NCI-H524 treated with DMSO at 0.1 percent for 48 hours (cell line): Measurements from ENCODE around the gene ZDHHC16.
"Not testable (repeated sequence)": the region's sequence is repeated elsewhere in the genome, so short reads cannot be mapped to it uniquely, and the experiment has no call there.

Experiments used
- DNase-seq: peaks from one replicate; lab custom pipeline; 2025; lab: John Stamatoyannopoulos, UW

The ZDHHC16 gene

GRCh38 chr10:97434557-97434956 is 11.4 kb upstream of the ZDHHC16 start:
- no peak for DNase-seq

GRCh38 chr10:97435211-97435610 is 10.8 kb upstream of the ZDHHC16 start:
- no peak for DNase-seq

GRCh38 chr10:97442277-97442676 is 3.7 kb upstream of the ZDHHC16 start:
- DNase-seq = no peak

GRCh38 chr10:97444212-97444611 is 1.8 kb upstream of the ZDHHC16 start:
- DNase-seq = no peak

GRCh38 chr10:97445357-97445721 is 636 bp upstream of the ZDHHC16 start:
- DNase-seq = no peak

DNA sequence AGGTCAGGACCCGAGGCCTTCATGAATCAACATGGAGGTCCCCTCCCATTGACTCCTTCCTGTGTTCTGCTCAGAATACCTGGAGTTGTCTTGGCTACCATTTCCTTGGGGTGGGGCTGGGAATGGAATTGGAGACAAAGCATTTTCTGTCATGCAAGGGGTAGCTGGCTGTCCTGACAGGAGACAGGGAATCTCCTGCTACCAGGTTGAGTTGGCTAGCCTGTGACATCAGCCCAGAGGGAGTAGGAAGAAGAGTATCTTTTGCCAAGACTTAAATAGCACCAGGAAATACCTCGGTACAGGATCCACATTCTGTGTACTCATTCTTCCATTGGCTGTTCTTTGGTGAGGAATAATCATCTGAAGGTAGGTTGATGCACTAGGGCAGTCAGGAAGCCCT is 4.9 kb downstream of the ZDHHC16 start:
- DNase-seq = no peak

GRCh38 chr10:97451605-97452004 is 5.6 kb downstream of the ZDHHC16 start:
- DNase-seq = no peak

DNA sequence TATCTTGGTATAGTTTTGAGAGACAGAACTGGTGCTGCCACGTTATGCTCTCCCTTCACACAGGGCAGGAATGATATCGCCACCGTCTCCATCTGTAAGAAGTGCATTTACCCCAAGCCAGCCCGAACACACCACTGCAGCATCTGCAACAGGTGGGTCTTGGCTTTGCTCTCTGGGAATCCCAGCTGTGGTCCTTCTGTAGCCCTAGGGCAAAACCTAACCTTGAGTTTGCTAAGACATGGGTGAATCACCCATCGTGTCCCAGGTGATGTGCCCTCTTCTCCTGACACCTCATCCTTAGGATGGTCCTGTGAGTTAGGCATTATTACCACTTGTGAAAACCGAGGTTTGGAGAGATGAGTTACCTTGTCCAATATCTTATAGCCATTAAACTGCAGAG is 6.4 kb downstream of the ZDHHC16 start:
- no peak for DNase-seq

- no peak for DNase-seq
These were observed 8.5 kb downstream of the ZDHHC16 start for GRCh38 chr10:97454330-97455036.

DNA sequence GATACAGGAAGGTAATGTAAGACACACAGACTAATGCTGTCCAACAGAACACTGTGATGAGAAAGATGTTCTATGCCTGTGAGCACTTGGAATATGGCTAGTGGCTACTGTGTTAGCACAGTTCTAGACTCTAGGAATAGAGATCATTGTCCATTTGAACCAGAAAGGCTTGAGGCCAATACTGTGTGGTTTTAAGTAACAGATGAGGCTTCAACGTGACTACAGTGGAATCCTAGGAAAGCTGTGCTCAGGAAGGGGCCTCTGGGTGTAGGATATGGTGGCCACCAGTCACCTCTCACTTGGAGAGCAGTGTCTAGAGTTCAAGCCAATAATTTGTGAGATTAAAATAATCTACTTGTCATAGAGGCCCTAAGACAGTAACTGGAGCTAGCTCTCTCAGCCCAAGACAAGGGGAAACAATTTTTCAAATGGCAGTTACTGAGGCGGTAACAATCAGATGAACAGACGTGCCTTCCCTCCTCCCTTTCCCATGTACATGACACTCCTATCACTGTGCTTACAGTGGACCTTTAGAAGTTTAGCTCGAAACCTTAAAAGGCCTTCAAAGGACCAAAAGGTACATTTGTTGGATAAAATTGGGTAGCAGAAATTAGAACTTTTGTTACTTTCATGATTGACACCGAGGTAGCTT is 10.2 kb downstream of the ZDHHC16 start:
- no peak for DNase-seq

- no peak for DNase-seq
These were observed 10.7 kb downstream of the ZDHHC16 start for GRCh38 chr10:97456686-97457065.

GRCh38 chr10:97459111-97459510 is 13.1 kb downstream of the ZDHHC16 start:
- DNase-seq = no peak

GRCh38 chr10:97459933-97460332 is 14.0 kb downstream of the ZDHHC16 start:
- DNase-seq = no peak

DNA sequence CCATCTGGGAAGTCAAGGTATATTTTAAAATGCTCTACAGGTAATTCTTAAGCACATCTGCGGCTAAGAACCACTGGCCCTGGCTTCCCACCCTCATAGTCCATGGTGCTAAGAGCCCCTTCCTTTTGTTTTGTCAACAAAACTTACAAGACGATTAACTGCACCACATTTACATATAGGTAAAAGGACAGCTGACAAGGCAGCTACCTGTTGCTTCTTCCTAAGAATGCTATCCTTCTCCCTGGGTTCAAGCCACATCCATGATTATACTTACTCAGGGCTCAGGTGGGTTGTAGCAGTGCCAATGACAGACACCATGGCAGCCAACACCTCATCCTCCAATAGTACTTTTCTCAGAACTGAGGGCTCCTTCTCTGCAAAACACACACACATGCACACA is 16.3 kb downstream of the ZDHHC16 start:
- no peak for DNase-seq

GRCh38 chr10:97463363-97464132 is 17.6 kb downstream of the ZDHHC16 start:
- DNase-seq = no peak

GRCh38 chr10:97464226-97464625 is 18.3 kb downstream of the ZDHHC16 start:
- DNase-seq = no peak

GRCh38 chr10:97465982-97466381 is 20.0 kb downstream of the ZDHHC16 start:
- DNase-seq = no peak

DNA sequence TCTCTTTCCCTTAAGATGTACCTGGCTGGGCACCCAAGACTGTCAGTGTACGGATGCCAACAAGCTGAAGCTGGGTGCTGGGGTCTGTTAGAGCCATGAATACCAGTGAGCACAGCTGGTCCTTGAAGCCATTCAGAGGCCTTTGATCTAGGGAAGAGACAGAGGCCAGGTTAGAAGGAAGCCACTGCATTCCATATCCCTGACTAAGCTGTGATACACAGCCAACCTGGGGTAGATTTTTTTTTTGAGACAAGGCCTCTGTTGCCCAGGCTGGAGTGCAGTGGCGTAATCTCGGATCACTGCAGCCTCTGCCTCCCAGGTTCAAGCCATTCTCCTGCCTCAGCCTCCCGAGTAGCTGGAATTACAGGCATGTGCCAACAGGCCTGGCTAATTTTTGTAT is 20.8 kb downstream of the ZDHHC16 start:
- no peak for DNase-seq

- DNase-seq = no peak
These were observed 22.2 kb downstream of the ZDHHC16 start for GRCh38 chr10:97468162-97468561.

- not testable (repeated sequence) for DNase-seq
These were observed 22.8 kb downstream of the ZDHHC16 start for GRCh38 chr10:97468781-97469180.

GRCh38 chr10:97474918-97475317 is 28.9 kb downstream of the ZDHHC16 start:
- no peak for DNase-seq

DNA sequence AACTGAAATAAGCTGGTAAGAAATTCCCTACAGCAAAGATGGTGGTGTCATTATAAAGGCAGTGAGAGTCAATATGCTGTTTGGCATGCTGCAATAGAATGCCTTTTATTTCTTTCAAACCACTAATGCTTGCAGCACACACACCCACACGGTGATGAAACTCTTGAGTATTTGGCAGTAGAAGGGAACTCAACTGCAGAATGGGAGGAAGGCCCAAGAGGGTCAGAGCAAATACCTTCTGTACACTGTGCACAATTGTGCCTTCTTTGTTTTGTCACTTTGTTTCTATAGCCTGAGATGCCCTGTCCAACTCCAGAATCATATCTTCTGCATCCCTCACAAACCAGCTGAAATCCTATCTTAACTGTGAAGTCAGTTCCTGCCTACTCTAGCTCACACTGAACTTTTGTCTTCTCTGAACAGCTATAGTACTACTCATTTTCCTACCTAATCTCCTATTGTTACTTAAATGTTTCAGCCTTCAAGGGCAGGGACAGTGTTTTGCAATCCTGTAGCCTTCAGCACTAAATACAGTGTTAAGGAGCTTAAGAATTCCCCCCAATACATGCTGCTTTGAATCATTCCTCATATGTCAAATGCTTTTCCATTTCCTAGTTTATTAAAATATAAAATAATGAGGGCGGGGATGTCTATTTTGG is 30.1 kb downstream of the ZDHHC16 start:
- no peak for DNase-seq

DNA sequence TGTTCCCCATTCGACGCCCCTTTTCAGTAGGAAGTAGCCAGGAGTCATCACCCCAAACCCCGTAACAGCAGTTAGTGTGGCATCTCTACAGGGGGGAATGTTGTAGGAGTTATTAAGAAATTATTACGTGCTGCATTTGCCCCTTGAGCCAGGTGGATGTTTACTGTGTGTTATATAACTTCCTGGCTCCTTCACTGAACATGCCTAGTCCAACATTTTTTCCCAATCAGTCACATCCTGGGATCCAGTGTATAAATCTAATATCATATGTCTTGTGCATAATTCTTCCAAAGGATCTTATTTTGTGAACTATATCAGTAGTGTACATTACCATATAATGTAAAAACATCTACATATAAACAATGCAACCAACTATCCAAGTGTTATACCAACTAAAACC is 33.4 kb downstream of the ZDHHC16 start:
- not testable (repeated sequence) for DNase-seq
